Erythroblast (primary cell): ENCODE results near the gene ZNF830.

Experiments
- GATA1 ChIP-seq: IDR thresholded peaks from 2 replicates; pipeline ENCODE4 v1.6.1; 2011; ENCODE audit warnings: low read depth, mild to moderate bottlenecking, control low read depth, low read length, moderate library complexity
- POLR2A ChIP-seq: IDR thresholded peaks from 2 replicates; pipeline ENCODE4 v1.6.1; 2011; ENCODE audit warnings: mild to moderate bottlenecking, low read length

DNA sequence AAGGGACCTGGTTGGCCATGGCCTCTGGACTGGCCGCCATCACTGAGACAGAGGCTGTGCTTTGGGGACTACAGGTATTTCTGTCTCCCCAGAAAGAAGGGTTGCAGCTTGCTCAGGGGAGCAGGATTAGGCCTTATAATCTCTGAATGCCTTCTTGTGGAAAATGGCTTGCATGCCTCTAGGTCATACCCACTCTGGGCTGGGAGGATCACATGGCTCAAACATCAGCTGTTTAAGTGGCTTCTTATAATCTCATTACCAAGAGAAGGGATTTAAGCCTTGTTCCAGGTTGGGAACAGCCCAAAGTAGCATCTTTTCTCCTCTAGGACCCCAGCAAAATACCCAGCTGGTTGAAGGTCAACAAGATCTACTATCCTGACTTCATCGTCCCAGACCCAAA is 38.1 kb downstream of the ZNF830 start:
- TF ChIP-seq POLR2A = no peak
- no peak for TF ChIP-seq GATA1
